GM06990 (cell line): ENCODE results near the gene FUT8.

ENCODE experiments used
- DNase-seq: peaks from one replicate; pipeline ENCODE4 v3.0.0-alpha.2; 2011; ENCODE audit not compliant: insufficient read length; ENCODE audit errors: extremely low read depth
- H3K27me3 ChIP-seq: replicated peaks from 2 replicates; pipeline ENCODE4 v1.6.0; 2011; ENCODE audit warnings: low read length; ENCODE audit not compliant: control insufficient read depth, insufficient read depth
- H3K36me3 ChIP-seq: 2 replicates; pipeline ENCODE4 v1.5.1; 2011; ENCODE audit warnings: low read length; ENCODE audit not compliant: control insufficient read depth, insufficient read depth
- H3K4me3 ChIP-seq: replicated peaks from 2 replicates; pipeline ENCODE4 v1.5.1; 2011; ENCODE audit warnings: low read depth, mild to moderate bottlenecking, control low read depth, low read length
- TF ChIP-seq, protein P1 (sequence below): IDR thresholded peaks from 2 replicates; pipeline ENCODE4 v1.5.1; 2011; ENCODE audit warnings: low read length, control low read depth, mild to moderate bottlenecking, inconsistent platforms; ENCODE audit not compliant: insufficient read depth, poor library complexity, severe bottlenecking

FUT8 gene

DNA sequence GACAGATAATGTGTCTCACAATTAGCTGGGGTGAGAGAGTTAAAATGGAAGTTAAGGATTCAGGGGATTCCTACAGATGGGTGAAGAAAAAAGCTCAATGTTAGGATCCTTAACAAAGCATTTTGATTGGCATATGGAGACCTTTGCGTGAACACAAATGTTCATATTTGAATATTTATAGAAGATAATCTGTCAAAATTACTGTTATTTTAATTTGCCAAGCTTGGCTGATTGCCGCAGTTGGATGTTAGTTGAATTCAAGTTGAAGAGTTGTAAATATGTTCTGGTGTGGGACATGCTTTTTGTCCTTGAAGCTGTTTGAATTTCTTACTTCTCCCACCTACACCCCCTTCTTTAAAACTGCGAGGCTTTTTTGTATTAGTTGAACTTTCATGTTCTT, 91.2 kb downstream of the FUT8 start:
- H3K27me3 ChIP-seq = no peaks in the 10 kb centered on the region

GRCh38 chr14:65506801-65507200, 94.3 kb downstream of the FUT8 start:
- no peaks in the 10 kb centered on the region; the same call in 1 of the 2 replicates for H3K36me3 ChIP-seq
- TF ChIP-seq, protein P1, sequence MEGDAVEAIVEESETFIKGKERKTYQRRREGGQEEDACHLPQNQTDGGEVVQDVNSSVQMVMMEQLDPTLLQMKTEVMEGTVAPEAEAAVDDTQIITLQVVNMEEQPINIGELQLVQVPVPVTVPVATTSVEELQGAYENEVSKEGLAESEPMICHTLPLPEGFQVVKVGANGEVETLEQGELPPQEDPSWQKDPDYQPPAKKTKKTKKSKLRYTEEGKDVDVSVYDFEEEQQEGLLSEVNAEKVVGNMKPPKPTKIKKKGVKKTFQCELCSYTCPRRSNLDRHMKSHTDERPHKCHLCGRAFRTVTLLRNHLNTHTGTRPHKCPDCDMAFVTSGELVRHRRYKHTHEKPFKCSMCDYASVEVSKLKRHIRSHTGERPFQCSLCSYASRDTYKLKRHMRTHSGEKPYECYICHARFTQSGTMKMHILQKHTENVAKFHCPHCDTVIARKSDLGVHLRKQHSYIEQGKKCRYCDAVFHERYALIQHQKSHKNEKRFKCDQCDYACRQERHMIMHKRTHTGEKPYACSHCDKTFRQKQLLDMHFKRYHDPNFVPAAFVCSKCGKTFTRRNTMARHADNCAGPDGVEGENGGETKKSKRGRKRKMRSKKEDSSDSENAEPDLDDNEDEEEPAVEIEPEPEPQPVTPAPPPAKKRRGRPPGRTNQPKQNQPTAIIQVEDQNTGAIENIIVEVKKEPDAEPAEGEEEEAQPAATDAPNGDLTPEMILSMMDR = no peak
- DNase-seq = no peak
- H3K4me3 ChIP-seq = no peak overlapping the region
- no peaks in the 10 kb centered on the region for H3K27me3 ChIP-seq

More for the DNA sequence above, 91.2 kb downstream of the FUT8 start:
- TF ChIP-seq, protein P1 = no peak
- no peak overlapping the region for H3K4me3 ChIP-seq
- H3K36me3 ChIP-seq = no peaks in the 10 kb centered on the region; the same call in 1 of the 2 replicates
- no peak for DNase-seq

GRCh38 chr14:65509842-65510241, 97.3 kb downstream of the FUT8 start:
- TF ChIP-seq, protein P1 = no peak
- Histone ChIP-seq H3K27me3 (no peaks in the 10 kb centered on the region), H3K36me3 (no peaks in the 10 kb centered on the region; the same call in 1 of the 2 replicates)

DNA sequence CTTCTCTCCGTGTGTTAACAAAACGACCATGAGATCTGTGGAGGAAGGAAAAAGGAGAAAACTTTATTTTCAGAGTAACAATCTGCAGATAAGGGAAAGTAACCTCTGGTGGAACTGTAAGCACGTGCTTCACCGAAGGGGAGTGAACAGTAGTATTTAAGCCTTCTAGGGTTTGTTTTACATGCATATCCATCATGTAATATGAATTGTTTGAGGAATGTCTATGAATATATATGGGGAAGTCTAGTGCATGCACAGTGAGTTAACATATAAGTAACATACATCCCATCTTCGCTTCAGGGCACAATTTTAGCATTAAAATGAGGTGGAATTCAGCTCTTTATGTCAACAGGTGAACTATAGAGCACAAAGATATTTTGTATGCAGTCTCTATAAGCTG, 101.1 kb downstream of the FUT8 start:
- Histone ChIP-seq H3K36me3 (no peaks in the 10 kb centered on the region), H3K27me3 (no peaks in the 10 kb centered on the region), H3K4me3 (no peak overlapping the region)
- TF ChIP-seq, protein P1 = no peak
- no peak for DNase-seq

More at GRCh38 chr14:65509842-65510241, 97.3 kb downstream of the FUT8 start:
- no peak for DNase-seq
- H3K4me3 ChIP-seq = no peak overlapping the region

GRCh38 chr14:65517635-65518542, 105.4 kb downstream of the FUT8 start:
- DNase-seq = no peak
- TF ChIP-seq, protein P1 = no peak
- Histone ChIP-seq H3K36me3 (no peaks in the 10 kb centered on the region), H3K4me3 (no peak overlapping the region), H3K27me3 (no peaks in the 10 kb centered on the region)
